Upper lobe of right lung (tissue), 1 donor: ENCODE measurements around the gene CDC14A. TPM values are rescaled to one million over a fixed set of nuclear protein-coding genes. Genes with fewer than 3 reads are reported as not detected.

Experiments used
- ATAC-seq: fragments of 200-7000 bp; cut with Tn5 transposase; one replicate; pipeline ENCODE4 v1.9.1; 2020; ENCODE audit warnings: mild to moderate bottlenecking, moderate library complexity
- DNase-seq: peaks from one replicate; pipeline ENCODE4 v3.0.0-alpha.2; 2020
- H3K27ac ChIP-seq: fragments of 200-600 bp; one replicate; pipeline ENCODE4 v1.8.0; 2022
- H3K27me3 ChIP-seq: fragments of 200-600 bp; one replicate; pipeline ENCODE4 v1.8.0; 2022; ENCODE audit warnings: mild to moderate bottlenecking
- H3K36me3 ChIP-seq: fragments of 200-600 bp; one replicate; pipeline ENCODE4 v1.8.0; 2022
- H3K4me1 ChIP-seq: fragments of 200-600 bp; one replicate; pipeline ENCODE4 v1.8.0; 2022
- H3K4me3 ChIP-seq: fragments of 200-600 bp; one replicate; pipeline ENCODE4 v1.8.0; 2022; ENCODE audit warnings: mild to moderate bottlenecking
- H3K9me3 ChIP-seq: fragments of 200-600 bp; one replicate; pipeline ENCODE4 v1.8.0; 2022
- CTCF ChIP-seq: fragments of 200-600 bp; IDR thresholded peaks from one replicate; pipeline ENCODE4 v1.8.0; 2022; ENCODE audit warnings: antibody characterized with exemption
- intact Hi-C: fragments of 100-400 bp; cut with DNase I; formaldehyde crosslinking; loops from one replicate; pipeline ENCODE4 v1.11.0; 2022
- total RNA-seq: library from RNA; stranded (reverse); fragmentation: NEBNext Ultra II Directional; extraction: Animal tissue kit (Norgen Biotek cat#: 25700); gene quantifications from one replicate; pipeline ENCODE4 v1.2.1, GENCODE V29; 2021
- donor health status: DM: no; HTN: yes; CAD: no; lungs with severe emphysema.

Gene CDC14A
- total RNA-seq, 1 donor from 2014 or later: 12.0 TPM

- Histone ChIP-seq H3K27ac (no peak overlapping the region), H3K36me3 (peaks cover 6% of the 10 kb centered on the region), H3K4me1 (no peaks in the 10 kb centered on the region), H3K27me3 (no peaks in the 10 kb centered on the region), H3K9me3 (no peaks in the 10 kb centered on the region), H3K4me3 (no peak overlapping the region)
- TF ChIP-seq CTCF: no peak
- intact Hi-C loops: no loop called here
- DNase-seq (no peak), ATAC-seq (no peak)
Observed at GRCh38 chr1:100479620-100480338, 127.5 kb downstream of the CDC14A start.

GRCh38 chr1:100481303-100481702 lies 129.0 kb downstream of the CDC14A start:
- no peak for TF ChIP-seq CTCF
- DNase-seq: no peak
- no peak for ATAC-seq
- intact Hi-C loops: no loop called here
- Histone ChIP-seq H3K4me1 (no peaks in the 10 kb centered on the region), H3K9me3 (no peaks in the 10 kb centered on the region), H3K36me3 (peaks cover 10% of the 10 kb centered on the region), H3K27me3 (no peaks in the 10 kb centered on the region), H3K4me3 (no peak overlapping the region), H3K27ac (no peak overlapping the region)

- TF ChIP-seq CTCF: no peak
- intact Hi-C loops: no loop called here
- peaks cover 10% of the 10 kb centered on the region for H3K36me3 ChIP-seq
Observed at GRCh38 chr1:100482167-100482566, 129.9 kb downstream of the CDC14A start.

GRCh38 chr1:100482748-100483147 lies 130.4 kb downstream of the CDC14A start:
- Histone ChIP-seq H3K27ac (no peak overlapping the region), H3K4me1 (no peaks in the 10 kb centered on the region), H3K36me3 (peaks cover 10% of the 10 kb centered on the region), H3K27me3 (no peaks in the 10 kb centered on the region), H3K9me3 (no peaks in the 10 kb centered on the region), H3K4me3 (no peak overlapping the region)
- intact Hi-C loops: no loop called here
- DNase-seq (no peak), ATAC-seq (no peak)
- TF ChIP-seq CTCF: no peak

More at GRCh38 chr1:100482167-100482566, 129.9 kb downstream of the CDC14A start:
- H3K27ac ChIP-seq: no peak overlapping the region
- H3K4me1 ChIP-seq: no peaks in the 10 kb centered on the region
- no peak overlapping the region for H3K4me3 ChIP-seq
- no peak for ATAC-seq
- H3K9me3 ChIP-seq: no peaks in the 10 kb centered on the region
- no peaks in the 10 kb centered on the region for H3K27me3 ChIP-seq
- DNase-seq: no peak

GRCh38 chr1:100483230-100483629 lies 130.9 kb downstream of the CDC14A start:
- no peaks in the 10 kb centered on the region for H3K4me1 ChIP-seq
- DNase-seq (no peak), ATAC-seq (no peak)
- intact Hi-C loops: no loop called here
- peaks cover 10% of the 10 kb centered on the region for H3K36me3 ChIP-seq
- no peak overlapping the region for H3K27ac ChIP-seq
- H3K4me3 ChIP-seq: no peak overlapping the region
- H3K9me3 ChIP-seq: no peaks in the 10 kb centered on the region
- no peaks in the 10 kb centered on the region for H3K27me3 ChIP-seq
- no peak for TF ChIP-seq CTCF

- peaks cover 10% of the 10 kb centered on the region for H3K36me3 ChIP-seq
- no peaks in the 10 kb centered on the region for H3K9me3 ChIP-seq
- TF ChIP-seq CTCF: no peak
- ATAC-seq: no peak
- no peak overlapping the region for H3K27ac ChIP-seq
- no peaks in the 10 kb centered on the region for H3K27me3 ChIP-seq
- no peaks in the 10 kb centered on the region for H3K4me1 ChIP-seq
- no peak for DNase-seq
- intact Hi-C loops: no loop called here
- no peak overlapping the region for H3K4me3 ChIP-seq
Observed at GRCh38 chr1:100485855-100486258, 133.6 kb downstream of the CDC14A start.
